GM12878 (cell line): ENCODE measurements around the gene ZBTB33. TPM values are rescaled to one million over a fixed set of nuclear protein-coding genes. Genes with fewer than 3 reads are reported as not detected.

Experiments
- ATAC-seq: fragments of 200-7000 bp; cut with Tn5 transposase; 3 replicates; pipeline ENCODE4 v1.9.1; 2020; ENCODE audit warnings: mild to moderate bottlenecking, moderate library complexity
- BruUV-seq: library from RNA; stranded (reverse); fragments of 400-500 nt; replicated peaks from 2 replicates; lab custom pipeline; 2021; lab: Mats Ljungman, UMichigan
- CTCF ChIA-PET: fragments of 300-600 bp; sonication (Branson Sonifier 250); formaldehyde crosslinking; extraction: SDS; loops from one replicate; lab custom pipeline; 2021; ENCODE audit warnings: inconsistent platforms; lab: Yijun Ruan, JAX
- POLR2A ChIA-PET: fragments of 350-600 bp; formaldehyde crosslinking; extraction: SDS; loops from one replicate; lab custom pipeline; 2021; ENCODE audit warnings: inconsistent platforms; lab: Charles Lee
- RAD21 ChIA-PET: fragments of 300-600 bp; sonication (Branson Sonifier 250); formaldehyde crosslinking; loops from one replicate; lab custom pipeline; 2023; ENCODE audit warnings: antibody characterized with exemption; ENCODE audit not compliant: unreplicated experiment; lab: Charles Lee
- SMC1A ChIA-PET: fragments of 300-600 bp; sonication (Branson Sonifier 250); formaldehyde crosslinking; loops from one replicate; lab custom pipeline; 2023; ENCODE audit not compliant: unreplicated experiment, uncharacterized antibody; lab: Charles Lee
- DNase-seq: peaks from one replicate; pipeline ENCODE4 v3.0.0-alpha.2; 2011; ENCODE audit warnings: low read depth, low spot score
- FAIRE-seq: peaks from 3 replicates; lab custom pipeline; 2011; peaks lifted over from hg19 to GRCh38; lab: Jason Lieb, UNC
- H2AFZ ChIP-seq: 2 replicates; pipeline ENCODE4 v1.6.0; 2011; ENCODE audit warnings: low read depth, low read length, control low read depth; ENCODE audit not compliant: control insufficient read depth
- H3K27ac ChIP-seq: 2 replicates; pipeline ENCODE4 v1.5.1; 2011; ENCODE audit warnings: control low read depth; ENCODE audit not compliant: control insufficient read depth, insufficient read depth
- H3K27me3 ChIP-seq, 2 experiments: replicated peaks in 1 of 2; 2 replicates each; pipeline versions ENCODE4 v1.6.0 to v1.6.1; 2011; ENCODE audit warnings: low read length in 1 of 2; ENCODE audit not compliant: control insufficient read depth in 2 of 2, insufficient read depth in 2 of 2
- H3K36me3 ChIP-seq, 2 experiments: 2 replicates each; pipeline ENCODE4 v1.5.1; 2011; ENCODE audit warnings: low read length in 1 of 2; ENCODE audit not compliant: control insufficient read depth in 2 of 2, insufficient read depth in 2 of 2
- H3K4me1 ChIP-seq: 2 replicates; pipeline ENCODE4 v1.6.1; 2011; ENCODE audit warnings: mild to moderate bottlenecking, low read length, moderate library complexity, mixed read lengths; ENCODE audit not compliant: control insufficient read depth, insufficient read depth
- H3K4me2 ChIP-seq: 2 replicates; pipeline ENCODE4 v1.6.0; 2011; ENCODE audit warnings: control low read depth; ENCODE audit not compliant: control insufficient read depth, insufficient read depth
- H3K4me3 ChIP-seq: fragments of 200-600 bp; sonication (generic); 2 replicates; pipeline ENCODE4 v1.5.1; 2016
- H3K79me2 ChIP-seq: 2 replicates; pipeline ENCODE4 v1.6.0; 2011; ENCODE audit warnings: low read length; ENCODE audit not compliant: control insufficient read depth, insufficient read depth
- H3K9ac ChIP-seq: 2 replicates; pipeline ENCODE4 v1.8.0; 2011; ENCODE audit warnings: low read length, control low read depth, mixed read lengths; ENCODE audit not compliant: control insufficient read depth, insufficient read depth
- H3K9me3 ChIP-seq: replicated peaks from 3 replicates; pipeline ENCODE4 v1.5.1; 2011; ENCODE audit warnings: mild to moderate bottlenecking, low read length; ENCODE audit not compliant: control insufficient read depth, insufficient read depth
- H4K20me1 ChIP-seq: 2 replicates; pipeline ENCODE4 v1.6.0; 2011; ENCODE audit not compliant: control insufficient read depth, insufficient read depth
- EGR1 ChIP-seq, 2 experiments: IDR thresholded peaks; 1 replicate in 1 of 2; 2 replicates in 1 of 2; pipeline ENCODE4 v1.6.1; 2011 to 2012; ENCODE audit warnings: low read depth in 2 of 2, low read length in 2 of 2, borderline replicate concordance in 1 of 2, mild to moderate bottlenecking in 1 of 2, moderate library complexity in 1 of 2
- ESRRA ChIP-seq: IDR thresholded peaks from 2 replicates; pipeline ENCODE4 v1.6.1; 2012; ENCODE audit warnings: mild to moderate bottlenecking, low read length, improper control_type of control experiment
- HDAC2 ChIP-seq: fragments of 200-600 bp; sonication (generic); IDR thresholded peaks from 2 replicates; pipeline ENCODE4 v1.6.1; 2017
- HDGF ChIP-seq: fragments of 450-650 bp; IDR thresholded peaks from 2 replicates; pipeline ENCODE4 v1.6.1; 2016; ENCODE audit warnings: antibody characterized with exemption
- JUNB ChIP-seq: IDR thresholded peaks from 2 replicates; pipeline ENCODE4 v1.6.1; 2016; ENCODE audit warnings: antibody characterized with exemption, mild to moderate bottlenecking
- MEF2B ChIP-seq: fragments of 450-650 bp; IDR thresholded peaks from 2 replicates; pipeline ENCODE4 v1.6.1; 2018; ENCODE audit warnings: mild to moderate bottlenecking, moderate library complexity; ENCODE audit not compliant: partially characterized antibody, poor library complexity, severe bottlenecking
- SIN3A ChIP-seq: IDR thresholded peaks from 2 replicates; pipeline ENCODE4 v1.6.1; 2012; ENCODE audit warnings: low read depth, low read length, improper control_type of control experiment
- SPI1 ChIP-seq: IDR thresholded peaks from 2 replicates; pipeline ENCODE4 v1.6.1; 2011; ENCODE audit warnings: low read depth, mild to moderate bottlenecking, low read length, moderate library complexity, borderline replicate concordance; ENCODE audit not compliant: insufficient read depth
- TBL1XR1 ChIP-seq: IDR thresholded peaks from 2 replicates; pipeline ENCODE4 v1.6.1; 2012; ENCODE audit warnings: low read depth, low read length, improper control_type of control experiment
- ZNF274 ChIP-seq: IDR thresholded peaks from one replicate; pipeline ENCODE4 v1.8.0; 2011; ENCODE audit not compliant: insufficient read length, insufficient read depth
- WGBS: methylation state at CpG from one replicate; pipeline ENCODE4 v1.1.6; 2016; ENCODE audit warnings: low lambda C conversion rate; ENCODE audit not compliant: insufficient replicate concordance, insufficient coverage; ENCODE audit errors: missing lambda C conversion rate; 5-methylcytosine and 5-hydroxymethylcytosine counted together
- in situ Hi-C: fragments of 300-500 bp; cut with MboI; formaldehyde crosslinking; loops from 9 replicates; pipeline ENCODE4 v1.14.3; 2018; ENCODE audit warnings: mixed read lengths
- intact Hi-C: fragments of 100-400 bp; cut with micrococcal nuclease; formaldehyde crosslinking; loops from one replicate; pipeline ENCODE4 v1.14.2; 2022; ENCODE audit not compliant: unreplicated experiment
- polyA plus RNA-seq, 11 experiments: library from polyadenylated mRNA; depleted of rRNA in 4 of 11; unstranded in 6 of 11; stranded (reverse) in 5 of 11; fragments of >200 nt; fragmentation: Nextera tagmentation in 4 of 11; fragmentation: Illumina TruSeq in 1 of 11; extraction: Ambion mirVana in 4 of 11; extraction: Trizol in 1 of 11; gene quantifications; 1 replicate in 1 of 11; 2 replicates in 10 of 11; pipeline versions ENCODE4 v1.2.1 to v1.2.3, GENCODE V29; 2011 to 2016; ENCODE audit warnings: inconsistent platforms in 2 of 11, missing spikeins in 2 of 11, low read depth in 1 of 11
- total RNA-seq, 4 experiments: library from RNA; depleted of rRNA in 3 of 4; stranded (reverse); fragments of >200 nt in 3 of 4; fragmentation: Illumina TruSeq in 1 of 4; extraction: Trizol in 1 of 4; gene quantifications; 2 replicates each; pipeline versions ENCODE4 v1.2.1 to v1.2.3, GENCODE V29; 2013 to 2021
- TF ChIP-seq, protein P1 (sequence below): fragments of 450-650 bp; IDR thresholded peaks from 2 replicates; pipeline ENCODE4 v1.6.1; 2017; ENCODE audit warnings: antibody characterized with exemption, mild to moderate bottlenecking, moderate library complexity

Gene ZBTB33
- total and polyA plus RNA-seq, 10 of the 15 experiments (the other 5 are each of a cell fraction or from before 2014, with no cell fraction given) = 5.2 to 26.3 (median 18.3) TPM

GRCh38 chrX:120293015-120293414, 42.4 kb downstream of the ZBTB33 start (continued):
- TF ChIP-seq SIN3A (no peak), EGR1 (IDR thresholded peaks at IDR 0.05; ENCODE audit: borderline replicate concordance in 1 of 2, low read depth in 2 of 2, low read length in 2 of 2) (no peak), ZNF274 (no peak), SPI1 (no peak)
- TF ChIP-seq, all 136 proteins: peak for 0

DNA sequence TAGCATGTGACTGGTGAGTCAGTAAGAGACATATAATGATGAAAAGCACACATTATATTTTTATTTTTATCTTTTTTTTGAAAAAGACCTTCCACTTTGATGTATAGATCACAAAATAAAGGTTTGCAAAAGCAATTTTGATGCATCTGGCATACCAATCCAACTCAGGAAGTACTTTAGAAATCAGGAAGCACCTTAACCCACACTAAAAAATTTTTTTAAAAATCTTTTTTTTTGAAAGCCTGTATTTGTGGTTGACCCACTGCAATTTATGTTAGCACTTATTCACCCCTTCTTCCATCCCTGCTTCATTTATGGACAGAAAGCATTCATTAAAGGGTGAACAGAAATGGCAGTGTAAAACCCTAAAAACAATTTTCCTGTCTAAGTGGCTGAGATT, 44.0 kb downstream of the ZBTB33 start:
- CTCF ChIA-PET = interaction anchor here (1.4 to 2.6 kb wide), 2 partner anchors 14 to 81 kb away, joined by 3 to 12 read pairs; no protein-coding TSS in a partner anchor
- in situ Hi-C loops = no loop called here
- Histone ChIP-seq H3K9me3 (no peaks in the 10 kb centered on the region; the same call in 2 of the 3 replicates), H3K79me2 (no peaks in the 10 kb centered on the region), H3K36me3 (no peaks in the 10 kb centered on the region), H2AFZ (no peak overlapping the region), H3K27me3 (no peaks in the 10 kb centered on the region), H4K20me1 (no peaks in the 10 kb centered on the region), H3K4me2 (no peak overlapping the region), H3K4me3 (no peak overlapping the region), H3K27ac (no peak overlapping the region), H3K4me1 (no peaks in the 10 kb centered on the region), H3K9ac (no peak overlapping the region)
- ATAC-seq (no peak), FAIRE-seq (no peak), DNase-seq (no peak)
- intact Hi-C loops = no loop called here
- SMC1A ChIA-PET = interaction anchor here (2.0 kb wide), 1 partner anchor 15 kb away, joined by 6 read pairs; no protein-coding TSS in a partner anchor
- POLR2A ChIA-PET = no interaction called here
- no peak for TF ChIP-seq HDGF
- no TSS peak for BruUV-seq
- RAD21 ChIA-PET = no interaction called here

- Histone ChIP-seq H3K9ac (no peak overlapping the region), H3K27ac (no peak overlapping the region), H3K4me3 (no peak overlapping the region), H3K9me3 (no peaks in the 10 kb centered on the region), H3K36me3 (no peaks in the 10 kb centered on the region), H3K79me2 (no peaks in the 10 kb centered on the region), H4K20me1 (no peaks in the 10 kb centered on the region), H3K4me1 (peaks cover 13% of the 10 kb centered on the region), H3K4me2 (no peak overlapping the region), H3K27me3 (no peaks in the 10 kb centered on the region), H2AFZ (no peak overlapping the region)
- 65% methylated on average over 1 of the region's 1 CpG for WGBS
- SMC1A ChIA-PET = interaction anchor here (0.9 to 3.3 kb wide), 3 partner anchors 10 to 48 kb away, joined by 3 to 16 read pairs (median 9); partner anchors contain the start of gene ZBTB33
- ATAC-seq = no peak
- BruUV-seq = no TSS peak
- no peak for FAIRE-seq
- CTCF ChIA-PET = interaction anchor here (1.3 to 6.0 kb wide), 2 partner anchors 10 to 84 kb away, joined by 4 to 29 read pairs; no protein-coding TSS in a partner anchor
- DNase-seq = no peak
- in situ Hi-C loops (no loop called here), intact Hi-C loops (no loop called here)
- RAD21 ChIA-PET = interaction anchor here (1.1 kb wide), 1 partner anchor 10 kb away, joined by 3 read pairs; no protein-coding TSS in a partner anchor
- POLR2A ChIA-PET = interaction anchor here (1.5 to 1.8 kb wide), 2 partner anchors 8 to 11 kb away, joined by 5 read pairs; no protein-coding TSS in a partner anchor
- no peak for TF ChIP-seq TBL1XR1
- TF ChIP-seq, protein P1, sequence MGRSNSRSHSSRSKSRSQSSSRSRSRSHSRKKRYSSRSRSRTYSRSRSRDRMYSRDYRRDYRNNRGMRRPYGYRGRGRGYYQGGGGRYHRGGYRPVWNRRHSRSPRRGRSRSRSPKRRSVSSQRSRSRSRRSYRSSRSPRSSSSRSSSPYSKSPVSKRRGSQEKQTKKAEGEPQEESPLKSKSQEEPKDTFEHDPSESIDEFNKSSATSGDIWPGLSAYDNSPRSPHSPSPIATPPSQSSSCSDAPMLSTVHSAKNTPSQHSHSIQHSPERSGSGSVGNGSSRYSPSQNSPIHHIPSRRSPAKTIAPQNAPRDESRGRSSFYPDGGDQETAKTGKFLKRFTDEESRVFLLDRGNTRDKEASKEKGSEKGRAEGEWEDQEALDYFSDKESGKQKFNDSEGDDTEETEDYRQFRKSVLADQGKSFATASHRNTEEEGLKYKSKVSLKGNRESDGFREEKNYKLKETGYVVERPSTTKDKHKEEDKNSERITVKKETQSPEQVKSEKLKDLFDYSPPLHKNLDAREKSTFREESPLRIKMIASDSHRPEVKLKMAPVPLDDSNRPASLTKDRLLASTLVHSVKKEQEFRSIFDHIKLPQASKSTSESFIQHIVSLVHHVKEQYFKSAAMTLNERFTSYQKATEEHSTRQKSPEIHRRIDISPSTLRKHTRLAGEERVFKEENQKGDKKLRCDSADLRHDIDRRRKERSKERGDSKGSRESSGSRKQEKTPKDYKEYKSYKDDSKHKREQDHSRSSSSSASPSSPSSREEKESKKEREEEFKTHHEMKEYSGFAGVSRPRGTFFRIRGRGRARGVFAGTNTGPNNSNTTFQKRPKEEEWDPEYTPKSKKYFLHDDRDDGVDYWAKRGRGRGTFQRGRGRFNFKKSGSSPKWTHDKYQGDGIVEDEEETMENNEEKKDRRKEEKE = no peak
- TF ChIP-seq JUNB = no peak
- no peak for TF ChIP-seq MEF2B
- no peak for TF ChIP-seq HDAC2
- no peak for TF ChIP-seq EGR1 (IDR thresholded peaks at IDR 0.05; ENCODE audit: borderline replicate concordance in 1 of 2, low read depth in 2 of 2, low read length in 2 of 2)
- TF ChIP-seq ESRRA = no peak
Measured at GRCh38 chrX:120297923-120298322, 47.3 kb downstream of the ZBTB33 start.
